GM10266 (cell line): Measurements from ENCODE around the gene CCDC127.

ENCODE experiments used
- DNase-seq: peaks from one replicate; pipeline ENCODE4 v3.0.0; 2012; ENCODE audit errors: extremely low spot score
- TF ChIP-seq, protein P1 (sequence below): IDR thresholded peaks from 2 replicates; pipeline ENCODE4 v1.5.1; 2012; ENCODE audit warnings: mild to moderate bottlenecking, low read depth; ENCODE audit not compliant: control insufficient read depth, insufficient read depth; ENCODE audit errors: missing control alignments

The CCDC127 gene

GRCh38 chr5:185095-186070 lies 32.6 kb downstream of the CCDC127 start:
- DNase-seq = no peak
- TF ChIP-seq, protein P1, sequence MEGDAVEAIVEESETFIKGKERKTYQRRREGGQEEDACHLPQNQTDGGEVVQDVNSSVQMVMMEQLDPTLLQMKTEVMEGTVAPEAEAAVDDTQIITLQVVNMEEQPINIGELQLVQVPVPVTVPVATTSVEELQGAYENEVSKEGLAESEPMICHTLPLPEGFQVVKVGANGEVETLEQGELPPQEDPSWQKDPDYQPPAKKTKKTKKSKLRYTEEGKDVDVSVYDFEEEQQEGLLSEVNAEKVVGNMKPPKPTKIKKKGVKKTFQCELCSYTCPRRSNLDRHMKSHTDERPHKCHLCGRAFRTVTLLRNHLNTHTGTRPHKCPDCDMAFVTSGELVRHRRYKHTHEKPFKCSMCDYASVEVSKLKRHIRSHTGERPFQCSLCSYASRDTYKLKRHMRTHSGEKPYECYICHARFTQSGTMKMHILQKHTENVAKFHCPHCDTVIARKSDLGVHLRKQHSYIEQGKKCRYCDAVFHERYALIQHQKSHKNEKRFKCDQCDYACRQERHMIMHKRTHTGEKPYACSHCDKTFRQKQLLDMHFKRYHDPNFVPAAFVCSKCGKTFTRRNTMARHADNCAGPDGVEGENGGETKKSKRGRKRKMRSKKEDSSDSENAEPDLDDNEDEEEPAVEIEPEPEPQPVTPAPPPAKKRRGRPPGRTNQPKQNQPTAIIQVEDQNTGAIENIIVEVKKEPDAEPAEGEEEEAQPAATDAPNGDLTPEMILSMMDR = no peak

GRCh38 chr5:184471-184870 lies 33.5 kb downstream of the CCDC127 start:
- TF ChIP-seq, protein P1 = no peak

DNA sequence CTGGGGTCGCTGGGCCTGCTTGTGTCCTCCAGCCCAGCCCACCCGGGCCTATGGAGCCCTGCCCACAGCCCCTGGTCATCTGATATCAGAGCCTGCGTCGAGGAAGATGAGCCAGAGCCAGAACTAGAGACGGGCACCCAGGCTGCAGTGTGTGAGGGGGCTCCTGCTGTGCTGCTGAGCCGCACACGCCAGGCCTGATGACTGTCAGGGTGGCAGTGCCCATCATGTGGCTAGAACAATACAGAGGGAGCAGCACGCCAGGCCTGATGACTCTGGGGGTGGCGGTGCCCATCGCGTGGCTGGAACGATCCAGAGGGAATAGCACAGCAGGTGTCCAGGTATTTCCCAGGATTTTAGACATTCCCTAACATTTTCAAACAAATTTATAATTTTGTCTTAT lies 35.8 kb downstream of the CCDC127 start:
- TF ChIP-seq, protein P1 = no peak
- no peak for DNase-seq

More at GRCh38 chr5:184471-184870, 33.5 kb downstream of the CCDC127 start:
- DNase-seq = no peak

DNA sequence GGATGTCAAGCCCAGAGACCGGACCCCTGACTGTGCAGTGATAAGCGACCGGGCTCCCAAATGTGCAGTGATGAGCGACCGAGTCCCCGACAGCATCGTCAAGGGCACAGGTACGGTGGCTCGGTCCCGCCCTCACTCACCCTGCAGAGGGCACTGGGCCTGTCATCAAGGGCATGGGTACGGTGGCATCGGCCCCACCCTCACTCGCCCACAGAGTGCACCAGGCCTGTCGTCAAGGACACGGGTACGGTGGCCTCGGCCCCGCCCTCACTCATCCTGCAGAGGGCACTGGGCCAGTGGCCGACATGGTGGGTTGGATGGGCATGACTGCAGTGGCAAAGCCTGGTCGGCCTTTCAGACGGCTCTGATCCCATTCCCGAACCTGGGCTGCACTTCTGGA lies 36.4 kb downstream of the CCDC127 start:
- DNase-seq = no peak
- TF ChIP-seq, protein P1 = no peak

- no peak for DNase-seq
- TF ChIP-seq, protein P1 = no peak
These were observed 36.8 kb downstream of the CCDC127 start for GRCh38 chr5:181160-181559.

DNA sequence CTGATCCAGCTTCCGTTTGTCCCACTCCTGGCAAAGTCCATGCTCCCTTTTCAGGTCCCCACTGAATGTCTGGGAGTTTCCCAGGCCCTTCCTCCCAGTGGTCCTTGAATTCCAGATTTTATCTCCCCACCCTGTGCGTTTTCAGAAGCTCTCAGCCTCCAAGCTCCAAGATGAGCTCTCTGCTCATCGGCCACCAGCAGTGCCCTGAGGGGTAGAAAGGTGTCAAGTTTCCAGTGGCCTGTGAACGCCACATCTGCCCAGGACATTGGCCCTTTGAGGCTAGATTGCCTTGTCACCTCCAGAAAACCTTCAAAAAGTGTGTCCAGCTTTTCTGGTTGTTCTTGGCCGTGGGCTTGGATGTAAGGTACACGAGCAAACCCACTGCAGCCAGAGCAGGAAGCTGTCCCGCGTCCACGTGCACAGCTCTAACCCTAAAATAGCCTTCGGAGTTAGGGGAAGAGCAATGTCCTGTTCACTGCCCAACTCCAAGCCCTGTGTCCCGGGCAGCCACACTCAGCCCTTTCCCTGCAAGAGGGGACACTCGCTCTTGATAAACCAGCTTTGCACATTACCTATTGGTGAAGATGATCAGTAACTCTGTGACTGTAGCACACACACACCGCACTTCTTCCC lies 37.6 kb downstream of the CCDC127 start:
- TF ChIP-seq, protein P1 = no peak
- DNase-seq = no peak

DNA sequence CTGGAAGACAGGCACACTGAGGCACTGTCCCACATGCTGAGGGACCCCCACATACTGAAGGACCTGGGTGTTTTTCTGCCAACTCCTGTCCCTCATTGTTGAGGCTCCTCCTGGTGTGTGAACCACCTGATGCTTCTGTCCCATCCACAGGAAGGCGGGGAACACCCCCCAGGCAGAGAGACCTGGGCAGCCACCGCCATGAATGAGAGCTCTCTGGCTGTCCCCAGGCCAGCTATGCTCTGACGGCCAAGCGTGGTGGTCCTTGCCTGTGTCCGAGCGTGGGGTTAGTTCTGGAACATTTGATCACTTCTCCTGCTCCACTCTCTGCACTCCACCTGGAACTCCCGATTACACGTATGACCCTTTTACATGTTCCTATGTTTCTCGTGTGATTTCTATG lies 38.6 kb downstream of the CCDC127 start:
- no peak for DNase-seq
- TF ChIP-seq, protein P1 = no peak
